HuH-7.5 (cell line): ENCODE results near the gene KDM2A.

Experiments
- DNase-seq: peaks from one replicate; pipeline ENCODE4 v3.0.0; 2011; ENCODE audit warnings: low spot score

Gene KDM2A

GRCh38 chr11:67118801-67119584 is at the start of gene KDM2A:
Gene KDM2A, plus strand, starts transcription at chr11:67119263. Its CDS starts 2,054 bp downstream, at chr11:67121317.
- DNase-seq: peak; percentile 100

GRCh38 chr11:67071420-67072284 is 47.4 kb upstream of the KDM2A start:
- DNase-seq: peak; percentile 100

GRCh38 chr11:67072295-67072694 is 46.8 kb upstream of the KDM2A start:
- no peak for DNase-seq

- no peak for DNase-seq
Measured at GRCh38 chr11:67073908-67074307, 45.2 kb upstream of the KDM2A start.

- no peak for DNase-seq
Measured at GRCh38 chr11:67076202-67076601, 42.9 kb upstream of the KDM2A start.

- DNase-seq: no peak
Measured at GRCh38 chr11:67079065-67079705, 39.9 kb upstream of the KDM2A start.

GRCh38 chr11:67082071-67082791 is 36.8 kb upstream of the KDM2A start:
- peak; percentile 68 for DNase-seq

GRCh38 chr11:67083786-67084366 is 35.2 kb upstream of the KDM2A start:
- DNase-seq: no peak

- no peak for DNase-seq
Measured at GRCh38 chr11:67085617-67086016, 33.4 kb upstream of the KDM2A start.

- no peak for DNase-seq
Measured at GRCh38 chr11:67090717-67091116, 28.3 kb upstream of the KDM2A start.

GRCh38 chr11:67095214-67095507 is 23.9 kb upstream of the KDM2A start:
- DNase-seq: no peak

- DNase-seq: no peak
Measured at GRCh38 chr11:67098799-67099429, 20.1 kb upstream of the KDM2A start.

GRCh38 chr11:67099831-67100324 is 19.2 kb upstream of the KDM2A start:
- DNase-seq: no peak

GRCh38 chr11:67102664-67103063 is 16.4 kb upstream of the KDM2A start:
- DNase-seq: no peak

- no peak for DNase-seq
Measured at GRCh38 chr11:67105964-67106363, 13.1 kb upstream of the KDM2A start.

GRCh38 chr11:67111261-67111660 is 7.8 kb upstream of the KDM2A start:
- DNase-seq: no peak

GRCh38 chr11:67113231-67113721 is 5.8 kb upstream of the KDM2A start:
- no peak for DNase-seq

GRCh38 chr11:67114275-67114896 is 4.7 kb upstream of the KDM2A start:
- DNase-seq: peak; percentile 78

GRCh38 chr11:67116758-67117105 is 2.3 kb upstream of the KDM2A start:
- DNase-seq: no peak

- no peak for DNase-seq
Measured at GRCh38 chr11:67117176-67117575, 1.9 kb upstream of the KDM2A start.
